Measurements from ENCODE around the gene MRPL39. TPM values are rescaled to one million over a fixed set of nuclear protein-coding genes. Genes with fewer than 3 reads are reported as not detected.

Gene MRPL39
- polyA plus RNA-seq, 1 donor from 2014 or later = 28.5 TPM

DNA sequence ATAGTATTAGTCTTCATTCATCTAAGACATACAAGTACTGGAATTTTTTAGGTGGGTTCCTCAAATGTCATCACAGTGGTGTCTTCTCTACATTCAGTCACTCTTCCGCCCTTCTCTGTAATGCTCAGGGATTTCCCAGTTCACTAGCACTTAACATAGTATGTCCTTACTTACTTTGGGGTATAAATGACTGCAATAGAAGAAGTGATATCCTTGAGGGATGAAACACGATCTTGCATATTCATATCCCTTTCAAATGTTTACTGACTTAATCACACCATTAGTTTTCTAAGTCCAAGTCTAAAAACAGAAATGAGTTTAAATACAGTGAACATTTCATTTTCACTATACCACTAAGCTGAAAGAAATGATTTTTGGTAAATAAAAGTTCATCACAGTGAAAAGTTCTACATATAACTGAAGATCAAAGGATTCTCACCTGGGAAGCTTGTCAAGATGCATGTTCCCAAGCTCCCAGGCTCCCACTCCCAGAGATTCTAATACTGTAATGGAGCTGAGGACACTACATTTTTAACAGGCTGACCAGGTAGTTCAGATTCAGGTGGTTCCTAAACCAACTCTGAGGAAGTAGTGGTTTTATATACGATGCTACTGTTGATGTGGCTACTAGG, 29.7 kb downstream of the MRPL39 start:
- Histone ChIP-seq H3K27me3 (ENCODE audit: insufficient read depth, low read depth, low read length) (no peaks in the 10 kb centered on the region), H3K27ac (ENCODE audit: low read length) (no peak overlapping the region), H3K9me3 (ENCODE audit: low read length) (no peaks in the 10 kb centered on the region), H3K9ac (ENCODE audit: low read length) (no peak overlapping the region), H3K4me2 (ENCODE audit: low read length) (no peak overlapping the region), H4K20me1 (ENCODE audit: insufficient read depth) (no peaks in the 10 kb centered on the region), H2AFZ (ENCODE audit: low read depth, low read length) (no peak overlapping the region), H3F3A (ENCODE audit: insufficient read depth, low read length, poor library complexity, severe bottlenecking) (no peaks in the 10 kb centered on the region), H3K79me2 (replicated peaks; ENCODE audit: insufficient read depth, low read length) (no peaks in the 10 kb centered on the region), H3K36me3 (ENCODE audit: insufficient read depth, low read length) (no peaks in the 10 kb centered on the region), H3K4me3 (ENCODE audit: low read length) (no peak overlapping the region), H3K9me2 (ENCODE audit: insufficient read depth, low read length) (no peaks in the 10 kb centered on the region)
- TF ChIP-seq, protein P1, sequence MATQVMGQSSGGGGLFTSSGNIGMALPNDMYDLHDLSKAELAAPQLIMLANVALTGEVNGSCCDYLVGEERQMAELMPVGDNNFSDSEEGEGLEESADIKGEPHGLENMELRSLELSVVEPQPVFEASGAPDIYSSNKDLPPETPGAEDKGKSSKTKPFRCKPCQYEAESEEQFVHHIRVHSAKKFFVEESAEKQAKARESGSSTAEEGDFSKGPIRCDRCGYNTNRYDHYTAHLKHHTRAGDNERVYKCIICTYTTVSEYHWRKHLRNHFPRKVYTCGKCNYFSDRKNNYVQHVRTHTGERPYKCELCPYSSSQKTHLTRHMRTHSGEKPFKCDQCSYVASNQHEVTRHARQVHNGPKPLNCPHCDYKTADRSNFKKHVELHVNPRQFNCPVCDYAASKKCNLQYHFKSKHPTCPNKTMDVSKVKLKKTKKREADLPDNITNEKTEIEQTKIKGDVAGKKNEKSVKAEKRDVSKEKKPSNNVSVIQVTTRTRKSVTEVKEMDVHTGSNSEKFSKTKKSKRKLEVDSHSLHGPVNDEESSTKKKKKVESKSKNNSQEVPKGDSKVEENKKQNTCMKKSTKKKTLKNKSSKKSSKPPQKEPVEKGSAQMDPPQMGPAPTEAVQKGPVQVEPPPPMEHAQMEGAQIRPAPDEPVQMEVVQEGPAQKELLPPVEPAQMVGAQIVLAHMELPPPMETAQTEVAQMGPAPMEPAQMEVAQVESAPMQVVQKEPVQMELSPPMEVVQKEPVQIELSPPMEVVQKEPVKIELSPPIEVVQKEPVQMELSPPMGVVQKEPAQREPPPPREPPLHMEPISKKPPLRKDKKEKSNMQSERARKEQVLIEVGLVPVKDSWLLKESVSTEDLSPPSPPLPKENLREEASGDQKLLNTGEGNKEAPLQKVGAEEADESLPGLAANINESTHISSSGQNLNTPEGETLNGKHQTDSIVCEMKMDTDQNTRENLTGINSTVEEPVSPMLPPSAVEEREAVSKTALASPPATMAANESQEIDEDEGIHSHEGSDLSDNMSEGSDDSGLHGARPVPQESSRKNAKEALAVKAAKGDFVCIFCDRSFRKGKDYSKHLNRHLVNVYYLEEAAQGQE (IDR thresholded peaks at IDR 0.05; ENCODE audit: borderline replicate concordance) = no peak
- TF ChIP-seq EZH2 (IDR thresholded peaks at IDR 0.05; ENCODE audit: borderline replicate concordance, insufficient read depth, low read length, poor library complexity, severe bottlenecking) (no peak), SMC3 (conservative IDR thresholded peaks at IDR 0.05; ENCODE audit: poor library complexity) (no peak), POLR2AphosphoS5 (IDR thresholded peaks at IDR 0.05) (no peak), EP300 (conservative IDR thresholded peaks at IDR 0.05; ENCODE audit: poor library complexity, severe bottlenecking) (no peak), MXI1 (conservative IDR thresholded peaks at IDR 0.05; ENCODE audit: poor library complexity, severe bottlenecking) (no peak), RAD21 (conservative IDR thresholded peaks at IDR 0.05) (no peak), TAF1 (IDR thresholded peaks at IDR 0.05; ENCODE audit: low read depth) (no peak)
- TF ChIP-seq, protein P2, sequence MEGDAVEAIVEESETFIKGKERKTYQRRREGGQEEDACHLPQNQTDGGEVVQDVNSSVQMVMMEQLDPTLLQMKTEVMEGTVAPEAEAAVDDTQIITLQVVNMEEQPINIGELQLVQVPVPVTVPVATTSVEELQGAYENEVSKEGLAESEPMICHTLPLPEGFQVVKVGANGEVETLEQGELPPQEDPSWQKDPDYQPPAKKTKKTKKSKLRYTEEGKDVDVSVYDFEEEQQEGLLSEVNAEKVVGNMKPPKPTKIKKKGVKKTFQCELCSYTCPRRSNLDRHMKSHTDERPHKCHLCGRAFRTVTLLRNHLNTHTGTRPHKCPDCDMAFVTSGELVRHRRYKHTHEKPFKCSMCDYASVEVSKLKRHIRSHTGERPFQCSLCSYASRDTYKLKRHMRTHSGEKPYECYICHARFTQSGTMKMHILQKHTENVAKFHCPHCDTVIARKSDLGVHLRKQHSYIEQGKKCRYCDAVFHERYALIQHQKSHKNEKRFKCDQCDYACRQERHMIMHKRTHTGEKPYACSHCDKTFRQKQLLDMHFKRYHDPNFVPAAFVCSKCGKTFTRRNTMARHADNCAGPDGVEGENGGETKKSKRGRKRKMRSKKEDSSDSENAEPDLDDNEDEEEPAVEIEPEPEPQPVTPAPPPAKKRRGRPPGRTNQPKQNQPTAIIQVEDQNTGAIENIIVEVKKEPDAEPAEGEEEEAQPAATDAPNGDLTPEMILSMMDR (IDR thresholded peaks at IDR 0.05; ENCODE audit: poor library complexity, severe bottlenecking) = no peak

GRCh38 chr21:25573409-25574206, 33.7 kb downstream of the MRPL39 start:
- Histone ChIP-seq H3K4me3 (ENCODE audit: low read length) (peak overlapping the region; percentile 26), H3K27ac (ENCODE audit: low read length) (peak overlapping the region; percentile 57), H3K36me3 (ENCODE audit: insufficient read depth, low read length) (no peaks in the 10 kb centered on the region), H2AFZ (ENCODE audit: low read depth, low read length) (no peak overlapping the region), H3K9ac (ENCODE audit: low read length) (peak overlapping the region; percentile 24), H3F3A (ENCODE audit: insufficient read depth, low read length, poor library complexity, severe bottlenecking) (no peaks in the 10 kb centered on the region), H3K4me2 (ENCODE audit: low read length) (no peak overlapping the region), H3K79me2 (replicated peaks; ENCODE audit: insufficient read depth, low read length) (no peaks in the 10 kb centered on the region), H3K27me3 (ENCODE audit: insufficient read depth, low read depth, low read length) (no peaks in the 10 kb centered on the region), H3K9me3 (ENCODE audit: low read length) (no peaks in the 10 kb centered on the region), H3K9me2 (ENCODE audit: insufficient read depth, low read length) (no peaks in the 10 kb centered on the region), H4K20me1 (ENCODE audit: insufficient read depth) (no peaks in the 10 kb centered on the region)
- TF ChIP-seq POLR2AphosphoS5 (IDR thresholded peaks at IDR 0.05) = peak; percentile 46
- TF ChIP-seq, protein P1 (IDR thresholded peaks at IDR 0.05; ENCODE audit: borderline replicate concordance) = peak; percentile 7
- no peak for TF ChIP-seq EZH2 (IDR thresholded peaks at IDR 0.05; ENCODE audit: borderline replicate concordance, insufficient read depth, low read length, poor library complexity, severe bottlenecking)
- peak; percentile 29 for TF ChIP-seq MXI1 (conservative IDR thresholded peaks at IDR 0.05; ENCODE audit: poor library complexity, severe bottlenecking)
- peak; percentile 50 for TF ChIP-seq RAD21 (conservative IDR thresholded peaks at IDR 0.05)
- TF ChIP-seq, protein P2 (IDR thresholded peaks at IDR 0.05; ENCODE audit: poor library complexity, severe bottlenecking) = peak; percentile 53
- TF ChIP-seq EP300 (conservative IDR thresholded peaks at IDR 0.05; ENCODE audit: poor library complexity, severe bottlenecking) = no peak
- no peak for TF ChIP-seq SMC3 (conservative IDR thresholded peaks at IDR 0.05; ENCODE audit: poor library complexity)
- no peak for TF ChIP-seq TAF1 (IDR thresholded peaks at IDR 0.05; ENCODE audit: low read depth)
